SK-N-SH (cell line): ENCODE data around the gene OTUD5.

Experiments used
- CTCF ChIP-seq: fragments of 200-600 bp; sonication (generic); IDR thresholded peaks from 2 replicates; pipeline ENCODE4 v1.6.1; 2017; ENCODE audit warnings: antibody characterized with exemption, mild to moderate bottlenecking, moderate library complexity
- EP300 ChIP-seq, 2 experiments: IDR thresholded peaks; 2 replicates each; pipeline versions ENCODE4 v1.4.0 to v1.6.1; 2012; ENCODE audit warnings: borderline replicate concordance in 1 of 2, low read depth in 1 of 2, low read length in 1 of 2
- EZH2phosphoT487 ChIP-seq: fragments of 200-600 bp; sonication (generic); IDR thresholded peaks from 2 replicates; pipeline ENCODE4 v1.6.1; 2017; ENCODE audit warnings: low read depth, mixed run types, mild to moderate bottlenecking, antibody characterized with exemption, moderate library complexity, borderline replicate concordance
- GABPA ChIP-seq: IDR thresholded peaks from 2 replicates; pipeline ENCODE4 v1.4.0; 2012; ENCODE audit warnings: low read depth, mild to moderate bottlenecking
- GATA2 ChIP-seq: sonication (generic); formaldehyde crosslinking; IDR thresholded peaks from 2 replicates; pipeline ENCODE4 v1.5.0; 2020; ENCODE audit warnings: mild to moderate bottlenecking, missing genetic modification reagents
- IRF3 ChIP-seq: fragments of 150-350 bp; IDR thresholded peaks from 2 replicates; pipeline ENCODE4 v1.6.1; 2016; ENCODE audit warnings: mild to moderate bottlenecking, low read depth, low read length
- POLR2AphosphoS5 ChIP-seq: IDR thresholded peaks from 2 replicates; pipeline ENCODE4 v1.6.1; 2012; ENCODE audit warnings: low read depth, low read length
- RAD21 ChIP-seq: IDR thresholded peaks from 2 replicates; pipeline ENCODE4 v1.6.1; 2012; ENCODE audit warnings: mild to moderate bottlenecking, low read length
- REST ChIP-seq: IDR thresholded peaks from 2 replicates; pipeline ENCODE4 v1.6.1; 2012; ENCODE audit warnings: mild to moderate bottlenecking, low read depth, low read length, moderate library complexity
- RFX5 ChIP-seq: IDR thresholded peaks from 2 replicates; pipeline ENCODE4 v1.6.1; 2012; ENCODE audit warnings: mild to moderate bottlenecking, improper control_type of control experiment, low read length
- USF2 ChIP-seq: fragments of 150-350 bp; IDR thresholded peaks from 2 replicates; pipeline ENCODE4 v1.6.1; 2017; ENCODE audit warnings: antibody characterized with exemption, low read length, low read depth, borderline replicate concordance
- YY1 ChIP-seq: IDR thresholded peaks from 2 replicates; pipeline ENCODE4 v1.4.0; 2012; ENCODE audit warnings: low read depth, mild to moderate bottlenecking

GRCh38 chrX:48974033-48974432, 16.6 kb upstream of the OTUD5 start:
- TF ChIP-seq EZH2phosphoT487 (no peak), GATA2 (CRISPR knock-in tag) (no peak), CTCF (no peak), RFX5 (no peak), EP300 (IDR thresholded peaks at IDR 0.05; ENCODE audit: borderline replicate concordance in 1 of 2, low read depth in 1 of 2, low read length in 1 of 2) (no peak), REST (no peak), GABPA (no peak), POLR2AphosphoS5 (no peak), YY1 (no peak), USF2 (no peak), IRF3 (no peak), RAD21 (no peak)
